C4-2B (cell line): ENCODE results near the gene KISS1R.

Source experiments
- H3K27ac ChIP-seq: fragments of 450-650 bp; 2 replicates; pipeline ENCODE4 v1.5.1; 2017
- ZFX ChIP-seq: fragments of 450-650 bp; IDR thresholded peaks from 2 replicates; pipeline ENCODE4 v1.6.1; 2017
- TF ChIP-seq, protein P1 (sequence below): fragments of 450-650 bp; conservative IDR thresholded peaks from 2 replicates; pipeline ENCODE4 v1.5.1; 2017; ENCODE audit warnings: mild to moderate bottlenecking

Gene KISS1R

GRCh38 chr19:879711-880438, 37.3 kb upstream of the KISS1R start:
- no peak for TF ChIP-seq ZFX
- TF ChIP-seq, protein P1, sequence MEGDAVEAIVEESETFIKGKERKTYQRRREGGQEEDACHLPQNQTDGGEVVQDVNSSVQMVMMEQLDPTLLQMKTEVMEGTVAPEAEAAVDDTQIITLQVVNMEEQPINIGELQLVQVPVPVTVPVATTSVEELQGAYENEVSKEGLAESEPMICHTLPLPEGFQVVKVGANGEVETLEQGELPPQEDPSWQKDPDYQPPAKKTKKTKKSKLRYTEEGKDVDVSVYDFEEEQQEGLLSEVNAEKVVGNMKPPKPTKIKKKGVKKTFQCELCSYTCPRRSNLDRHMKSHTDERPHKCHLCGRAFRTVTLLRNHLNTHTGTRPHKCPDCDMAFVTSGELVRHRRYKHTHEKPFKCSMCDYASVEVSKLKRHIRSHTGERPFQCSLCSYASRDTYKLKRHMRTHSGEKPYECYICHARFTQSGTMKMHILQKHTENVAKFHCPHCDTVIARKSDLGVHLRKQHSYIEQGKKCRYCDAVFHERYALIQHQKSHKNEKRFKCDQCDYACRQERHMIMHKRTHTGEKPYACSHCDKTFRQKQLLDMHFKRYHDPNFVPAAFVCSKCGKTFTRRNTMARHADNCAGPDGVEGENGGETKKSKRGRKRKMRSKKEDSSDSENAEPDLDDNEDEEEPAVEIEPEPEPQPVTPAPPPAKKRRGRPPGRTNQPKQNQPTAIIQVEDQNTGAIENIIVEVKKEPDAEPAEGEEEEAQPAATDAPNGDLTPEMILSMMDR = no peak
- no peak overlapping the region for H3K27ac ChIP-seq

- no peak overlapping the region for H3K27ac ChIP-seq
- no peak for TF ChIP-seq ZFX
- TF ChIP-seq, protein P1 = no peak
Measured at GRCh38 chr19:881385-882071, 35.6 kb upstream of the KISS1R start.

- no peak overlapping the region for H3K27ac ChIP-seq
- TF ChIP-seq, protein P1 = no peak
- no peak for TF ChIP-seq ZFX
Measured at GRCh38 chr19:882871-883497, 34.1 kb upstream of the KISS1R start.

- no peak overlapping the region for H3K27ac ChIP-seq
- no peak for TF ChIP-seq ZFX
- TF ChIP-seq, protein P1 = no peak
Measured at GRCh38 chr19:883661-884211, 33.4 kb upstream of the KISS1R start.

DNA sequence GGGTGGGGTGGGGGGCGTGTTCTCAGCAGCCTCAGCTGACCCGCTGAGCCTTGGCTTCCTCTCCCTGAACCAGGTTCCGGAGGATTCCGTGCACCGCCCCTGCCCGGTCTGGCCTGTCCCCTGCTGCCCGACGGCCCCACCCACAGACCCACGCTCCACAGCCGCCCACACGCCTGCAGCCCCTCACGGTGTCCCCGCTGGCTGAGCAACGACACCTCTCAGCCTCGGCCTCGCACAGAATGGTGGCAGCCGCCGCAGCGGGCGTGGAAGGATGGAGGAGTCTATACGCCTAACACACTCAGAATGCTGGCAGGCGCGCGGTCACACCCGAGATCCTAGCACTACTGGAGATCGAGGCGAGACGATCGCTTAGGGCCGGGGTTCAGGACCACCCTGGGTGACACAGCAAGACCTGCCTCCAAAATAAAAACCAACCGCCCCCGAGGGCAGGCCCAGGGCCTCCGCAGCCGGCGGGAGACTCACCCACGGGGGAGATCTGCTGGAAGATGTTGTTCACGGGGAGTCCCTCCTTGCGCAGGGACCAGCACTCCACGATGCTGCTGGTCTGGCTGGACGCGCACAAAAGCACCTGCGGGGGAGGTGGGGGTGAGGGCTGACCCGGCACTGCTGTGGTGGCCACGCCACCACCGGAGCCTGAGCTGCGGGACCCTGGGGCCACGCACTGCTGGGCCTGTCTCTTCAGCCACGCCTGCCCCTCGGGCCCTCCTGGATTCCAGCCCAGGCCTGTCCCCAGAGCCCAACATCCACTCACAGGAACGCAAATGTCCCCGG, 32.5 kb upstream of the KISS1R start:
- TF ChIP-seq, protein P1 = no peak
- TF ChIP-seq ZFX = no peak
- H3K27ac ChIP-seq = no peak overlapping the region

GRCh38 chr19:885536-886224, 31.5 kb upstream of the KISS1R start:
- TF ChIP-seq, protein P1 = no peak
- no peak for TF ChIP-seq ZFX
- H3K27ac ChIP-seq = no peak overlapping the region
